GM19043 (cell line): ENCODE measurements around the gene RASGRP3.

Source experiments
- ATAC-seq: cut with Tn5 transposase; IDR thresholded peaks from one replicate; pipeline ENCODE4 v1.9.1; 2021; ENCODE audit warnings: low read depth; ENCODE audit not compliant: unreplicated experiment

Gene RASGRP3

GRCh38 chr2:33573657-33574056 is 97.2 kb downstream of the RASGRP3 start:
- ATAC-seq: no peak

GRCh38 chr2:33577084-33577483 is 100.6 kb downstream of the RASGRP3 start:
- no peak for ATAC-seq

- ATAC-seq: no peak
Observed at GRCh38 chr2:33577668-33578067, 101.2 kb downstream of the RASGRP3 start.

GRCh38 chr2:33579227-33579626 is 102.8 kb downstream of the RASGRP3 start:
- ATAC-seq: no peak

- ATAC-seq: no peak
Observed at GRCh38 chr2:33581872-33582271, 105.4 kb downstream of the RASGRP3 start.

- peak; percentile 68 for ATAC-seq
Observed at GRCh38 chr2:33583194-33583938, 106.9 kb downstream of the RASGRP3 start.

- no peak for ATAC-seq
Observed at GRCh38 chr2:33586766-33587165, 110.3 kb downstream of the RASGRP3 start.

GRCh38 chr2:33588232-33588631 is 111.8 kb downstream of the RASGRP3 start:
- no peak for ATAC-seq

GRCh38 chr2:33589444-33589843 is 113.0 kb downstream of the RASGRP3 start:
- ATAC-seq: no peak

- ATAC-seq: no peak
Observed at GRCh38 chr2:33595385-33595784, 118.9 kb downstream of the RASGRP3 start.

- ATAC-seq: no peak
Observed at GRCh38 chr2:33597026-33597425, 120.6 kb downstream of the RASGRP3 start.

GRCh38 chr2:33598561-33599174 is 122.2 kb downstream of the RASGRP3 start:
- peak; percentile 39 for ATAC-seq

GRCh38 chr2:33599175-33599942 is 122.9 kb downstream of the RASGRP3 start, which contains the start of gene FAM98A:
Gene FAM98A, minus strand, starts transcription at chr2:33599299. Its CDS starts 78 bp downstream, at chr2:33599221.
- ATAC-seq: peak; percentile 87

- no peak for ATAC-seq
Observed at GRCh38 chr2:33599943-33600192, 123.4 kb downstream of the RASGRP3 start.

GRCh38 chr2:33602201-33602830 is 125.9 kb downstream of the RASGRP3 start:
- ATAC-seq: no peak

GRCh38 chr2:33603416-33603815 is 127.0 kb downstream of the RASGRP3 start:
- no peak for ATAC-seq

- no peak for ATAC-seq
Observed at GRCh38 chr2:33605056-33605455, 128.6 kb downstream of the RASGRP3 start.

GRCh38 chr2:33606100-33606499 is 129.7 kb downstream of the RASGRP3 start:
- ATAC-seq: no peak

- no peak for ATAC-seq
Observed at GRCh38 chr2:33606622-33607021, 130.2 kb downstream of the RASGRP3 start.

GRCh38 chr2:33607251-33607721 is 130.8 kb downstream of the RASGRP3 start:
- ATAC-seq: no peak

- ATAC-seq: no peak
Observed at GRCh38 chr2:33607905-33608304, 131.5 kb downstream of the RASGRP3 start.
